ENCODE results near the gene TSPEAR. TPM values are rescaled to one million over a fixed set of nuclear protein-coding genes. Genes with fewer than 3 reads are reported as not detected.

Gene TSPEAR
- total and polyA plus RNA-seq, 11 donors = 0.01 to 2.6 (median 0.71) TPM; not detected in 2

DNA sequence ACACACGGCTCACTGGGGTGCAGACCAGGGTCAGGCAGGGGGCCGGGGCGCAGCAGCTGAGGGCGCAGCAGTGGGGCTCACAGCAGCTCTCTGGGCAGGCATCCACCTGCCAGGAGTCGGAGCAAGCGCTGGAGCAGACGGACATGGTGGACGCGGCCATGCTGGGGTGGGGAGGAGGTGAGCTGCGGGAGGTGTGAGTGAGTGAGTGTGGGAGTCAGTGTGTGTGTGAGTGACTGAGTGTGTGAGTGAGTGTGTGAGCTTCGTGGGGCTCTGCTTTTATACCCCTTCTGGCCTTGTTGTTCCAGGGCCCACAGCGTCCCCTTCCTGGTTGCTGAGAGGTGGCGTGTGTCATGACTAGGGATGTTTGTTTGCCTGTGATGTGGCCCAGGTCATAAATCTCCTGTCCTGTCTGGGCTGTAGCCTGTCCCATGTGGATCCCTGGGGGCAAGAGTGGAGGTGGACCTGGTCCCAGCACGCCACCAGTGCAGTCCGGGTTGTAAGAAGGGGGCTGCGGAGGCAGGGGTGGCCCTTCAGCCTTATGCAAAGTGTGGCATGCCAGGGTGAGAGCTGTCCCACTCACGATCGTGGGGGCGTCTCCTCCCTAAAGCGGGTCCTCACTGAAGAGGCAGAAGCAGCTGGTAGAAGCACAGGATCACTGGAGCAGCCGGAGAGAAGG lies 171.2 kb downstream of the TSPEAR start, which contains the start of gene KRTAP10-1:
Gene KRTAP10-1 (minus strand): TSS at position 205 of the 676 bp plus-strand sequence. CDS start 45 bp downstream, at position 160.
- WGBS, 4 donors = 78 to 87% (median 80%) methylated on average over 20 to 21 of the region's 21 CpGs

DNA sequence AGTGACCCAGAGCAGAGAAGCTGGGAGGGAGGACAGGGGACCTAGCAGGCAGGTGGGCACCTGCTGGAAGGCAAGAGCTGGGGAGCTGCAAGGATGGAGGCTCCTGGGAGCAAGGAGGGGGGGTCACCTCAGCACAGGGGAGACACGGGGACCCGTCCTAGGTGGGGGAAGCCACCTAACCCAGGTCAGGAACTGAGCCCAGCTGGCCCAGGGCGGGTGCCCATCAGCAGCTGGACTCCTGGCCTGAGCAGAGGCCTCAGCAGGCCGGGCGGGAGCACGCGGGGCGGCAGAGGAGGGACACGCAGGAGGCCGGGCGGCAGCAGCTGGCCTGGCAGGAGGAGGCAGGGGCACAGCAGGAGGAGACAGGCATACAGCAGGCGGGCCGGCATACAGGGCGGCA lies 172.3 kb downstream of the TSPEAR start:
- WGBS, 4 donors = 69 to 83% (median 76%) methylated on average over 12 to 14 of the region's 14 CpGs
- Histone ChIP-seq H3K4me1 (no peaks in the 10 kb centered on the region), H3K27me3 (peaks cover 0 to 11% (median 0%) of the 10 kb centered on the region in 9 donors), H3K4me3 (no peak overlapping the region), H3K36me3 (no peaks in the 10 kb centered on the region), H3K9me3 (peaks cover 0 to 23% (median 0%) of the 10 kb centered on the region in 12 donors), H3K27ac (no peak overlapping the region)
- ATAC-seq = peak in 1 of 4 donors; percentile 13
- no peak for DNase-seq
- TF ChIP-seq, protein P1, sequence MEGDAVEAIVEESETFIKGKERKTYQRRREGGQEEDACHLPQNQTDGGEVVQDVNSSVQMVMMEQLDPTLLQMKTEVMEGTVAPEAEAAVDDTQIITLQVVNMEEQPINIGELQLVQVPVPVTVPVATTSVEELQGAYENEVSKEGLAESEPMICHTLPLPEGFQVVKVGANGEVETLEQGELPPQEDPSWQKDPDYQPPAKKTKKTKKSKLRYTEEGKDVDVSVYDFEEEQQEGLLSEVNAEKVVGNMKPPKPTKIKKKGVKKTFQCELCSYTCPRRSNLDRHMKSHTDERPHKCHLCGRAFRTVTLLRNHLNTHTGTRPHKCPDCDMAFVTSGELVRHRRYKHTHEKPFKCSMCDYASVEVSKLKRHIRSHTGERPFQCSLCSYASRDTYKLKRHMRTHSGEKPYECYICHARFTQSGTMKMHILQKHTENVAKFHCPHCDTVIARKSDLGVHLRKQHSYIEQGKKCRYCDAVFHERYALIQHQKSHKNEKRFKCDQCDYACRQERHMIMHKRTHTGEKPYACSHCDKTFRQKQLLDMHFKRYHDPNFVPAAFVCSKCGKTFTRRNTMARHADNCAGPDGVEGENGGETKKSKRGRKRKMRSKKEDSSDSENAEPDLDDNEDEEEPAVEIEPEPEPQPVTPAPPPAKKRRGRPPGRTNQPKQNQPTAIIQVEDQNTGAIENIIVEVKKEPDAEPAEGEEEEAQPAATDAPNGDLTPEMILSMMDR (IDR thresholded peaks at IDR 0.05) = no peak
- no peak for TF ChIP-seq POLR2A (IDR thresholded peaks at IDR 0.05)
- intact Hi-C loops (cut with DNase I) = no loop called here

More for the DNA sequence above, 171.2 kb downstream of the TSPEAR start, which contains the start of gene KRTAP10-1:
- intact Hi-C loops (cut with DNase I) = no loop called here
- DNase-seq (no peak), ATAC-seq (no peak)
- no peak for TF ChIP-seq POLR2A (IDR thresholded peaks at IDR 0.05)
- TF ChIP-seq, protein P1 (IDR thresholded peaks at IDR 0.05) = no peak
- Histone ChIP-seq H3K27ac (no peak within 1 kb of the TSS), H3K36me3 (no peaks in the 10 kb centered on the region), H3K4me3 (no peak within 1 kb of the TSS), H3K4me1 (no peaks in the 10 kb centered on the region), H3K9me3 (peaks cover 0 to 24% (median 0%) of the 10 kb centered on the region in 12 donors), H3K27me3 (peaks cover 0 to 11% (median 0%) of the 10 kb centered on the region in 9 donors)

DNA sequence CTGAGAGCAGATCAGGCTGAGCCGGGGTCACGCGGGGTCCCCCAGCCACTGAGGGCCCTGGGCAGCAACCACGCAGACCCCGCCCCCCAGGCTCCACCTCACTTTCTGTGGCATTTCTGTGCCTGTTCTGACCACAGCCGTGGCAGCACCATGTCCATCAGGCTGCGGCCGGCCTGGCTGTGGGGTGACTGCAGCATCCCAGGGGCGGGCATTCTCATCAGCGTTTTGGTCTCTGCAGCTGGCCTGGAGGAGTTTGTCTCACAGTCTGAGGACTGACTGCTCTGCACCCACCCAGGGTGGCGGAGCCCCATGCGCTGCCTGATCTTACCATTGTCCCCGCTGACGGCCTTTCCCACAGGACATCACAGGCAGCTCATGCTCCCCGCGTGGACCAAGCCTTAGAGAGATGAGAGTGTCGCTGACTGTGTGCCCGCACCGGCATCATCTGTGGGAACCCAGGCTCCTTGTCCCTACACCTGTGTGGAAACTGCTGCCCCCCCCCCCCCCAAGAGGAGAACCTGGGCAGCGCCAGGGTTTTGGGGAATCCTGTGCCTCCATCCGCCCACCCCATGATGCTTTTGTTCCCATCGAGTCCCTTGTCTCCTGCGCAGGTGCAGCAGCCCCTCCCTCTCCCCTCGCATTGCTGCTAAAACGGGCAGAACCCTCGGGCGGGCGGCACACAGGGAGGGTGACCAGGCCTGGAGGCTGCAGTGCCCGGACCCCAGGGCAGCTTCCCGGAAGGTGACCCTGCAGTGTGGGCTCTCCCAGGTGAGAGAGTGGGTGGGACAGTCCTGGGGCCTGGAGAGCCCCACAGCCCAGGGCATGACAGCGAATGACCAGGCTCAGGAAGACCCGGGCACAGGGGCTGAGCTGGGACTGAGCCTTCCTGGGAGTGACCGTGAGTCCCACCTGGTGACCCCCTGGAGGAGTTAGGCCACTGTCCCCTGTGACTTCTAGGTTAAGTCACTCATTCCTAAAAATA lies 173.2 kb downstream of the TSPEAR start:
- intact Hi-C loops (cut with DNase I) = no loop called here
- no peak for ATAC-seq
- TF ChIP-seq, protein P1 (IDR thresholded peaks at IDR 0.05) = no peak
- no peak for TF ChIP-seq POLR2A (IDR thresholded peaks at IDR 0.05)
- no peak for DNase-seq
- H3K9me3 ChIP-seq = peaks cover 0 to 14% (median 0%) of the 10 kb centered on the region in 12 donors
- 91 to 95% (median 93%) methylated on average over 28 to 33 of the region's 33 CpGs for WGBS, 4 donors
- H3K4me3 ChIP-seq = no peak overlapping the region
- H3K36me3 ChIP-seq = no peaks in the 10 kb centered on the region
- H3K27me3 ChIP-seq = peaks cover 0 to 11% (median 0%) of the 10 kb centered on the region in 9 donors
- H3K4me1 ChIP-seq = no peaks in the 10 kb centered on the region
- no peak overlapping the region for H3K27ac ChIP-seq

DNA sequence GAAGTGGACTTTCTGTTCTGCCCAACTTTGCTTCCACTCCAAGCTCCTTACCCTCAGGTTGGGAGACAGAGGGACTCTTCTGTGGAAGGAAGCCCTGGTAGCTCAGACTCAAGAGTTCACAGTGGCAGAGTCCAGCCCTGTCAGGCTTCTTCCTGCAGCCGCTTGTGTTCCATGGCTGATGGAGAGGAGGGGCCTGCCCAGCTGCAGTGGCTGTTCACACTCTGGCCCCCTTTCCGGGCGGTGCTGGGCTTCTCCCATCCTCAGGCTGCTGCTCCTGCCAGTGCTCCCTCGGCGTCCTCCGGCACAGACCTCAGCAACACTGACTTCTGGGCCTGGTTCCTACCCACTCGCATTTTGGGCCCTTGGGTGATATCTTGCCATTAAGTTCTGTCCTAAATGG lies 175.4 kb downstream of the TSPEAR start:
- intact Hi-C loops (cut with DNase I) = no loop called here
- Histone ChIP-seq H3K27me3 (peaks cover 0 to 10% (median 0%) of the 10 kb centered on the region in 9 donors), H3K4me3 (no peak overlapping the region), H3K36me3 (no peaks in the 10 kb centered on the region), H3K4me1 (no peaks in the 10 kb centered on the region), H3K27ac (no peak overlapping the region), H3K9me3 (no peaks in the 10 kb centered on the region)
- no peak for DNase-seq
- 51 to 65% (median 57%) methylated on average over 7 of the region's 7 CpGs for WGBS, 4 donors
- ATAC-seq = no peak
- TF ChIP-seq, protein P1 (IDR thresholded peaks at IDR 0.05) = no peak
- no peak for TF ChIP-seq POLR2A (IDR thresholded peaks at IDR 0.05)
